ENCODE results near the gene PLCD1.

- TF ChIP-seq EZH2 (IDR thresholded peaks at IDR 0.05) (no peak), EZH2phosphoT487 (IDR thresholded peaks at IDR 0.05) (no peak)
- TF ChIP-seq, protein P1, sequence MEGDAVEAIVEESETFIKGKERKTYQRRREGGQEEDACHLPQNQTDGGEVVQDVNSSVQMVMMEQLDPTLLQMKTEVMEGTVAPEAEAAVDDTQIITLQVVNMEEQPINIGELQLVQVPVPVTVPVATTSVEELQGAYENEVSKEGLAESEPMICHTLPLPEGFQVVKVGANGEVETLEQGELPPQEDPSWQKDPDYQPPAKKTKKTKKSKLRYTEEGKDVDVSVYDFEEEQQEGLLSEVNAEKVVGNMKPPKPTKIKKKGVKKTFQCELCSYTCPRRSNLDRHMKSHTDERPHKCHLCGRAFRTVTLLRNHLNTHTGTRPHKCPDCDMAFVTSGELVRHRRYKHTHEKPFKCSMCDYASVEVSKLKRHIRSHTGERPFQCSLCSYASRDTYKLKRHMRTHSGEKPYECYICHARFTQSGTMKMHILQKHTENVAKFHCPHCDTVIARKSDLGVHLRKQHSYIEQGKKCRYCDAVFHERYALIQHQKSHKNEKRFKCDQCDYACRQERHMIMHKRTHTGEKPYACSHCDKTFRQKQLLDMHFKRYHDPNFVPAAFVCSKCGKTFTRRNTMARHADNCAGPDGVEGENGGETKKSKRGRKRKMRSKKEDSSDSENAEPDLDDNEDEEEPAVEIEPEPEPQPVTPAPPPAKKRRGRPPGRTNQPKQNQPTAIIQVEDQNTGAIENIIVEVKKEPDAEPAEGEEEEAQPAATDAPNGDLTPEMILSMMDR (IDR thresholded peaks at IDR 0.05), result no peak
Observed at GRCh38 chr3:38006031-38006430, 23.4 kb downstream of the PLCD1 start.

Measured in neural progenitor cell (in vitro differentiated cells).